ENCODE data around the gene MMAB.

MMAB gene

GRCh38 chr12:109601557-109601956 lies 28.3 kb upstream of the MMAB start:
- DNase-seq, result no peak

GRCh38 chr12:109600995-109601394 lies 27.7 kb upstream of the MMAB start:
- no peak for DNase-seq

GRCh38 chr12:109600481-109600880 lies 27.2 kb upstream of the MMAB start:
- no peak for DNase-seq

GRCh38 chr12:109599087-109599486 lies 25.8 kb upstream of the MMAB start:
- no peak for DNase-seq

GRCh38 chr12:109598428-109598854 lies 25.1 kb upstream of the MMAB start:
- no peak for DNase-seq

- peak; percentile 78 for DNase-seq
Measured at GRCh38 chr12:109597795-109598427, 24.6 kb upstream of the MMAB start.

GRCh38 chr12:109597414-109597794 lies 24.1 kb upstream of the MMAB start:
- no peak for DNase-seq

GRCh38 chr12:109596418-109597244 lies 23.3 kb upstream of the MMAB start:
- DNase-seq, result no peak

GRCh38 chr12:109595321-109595902 lies 22.1 kb upstream of the MMAB start:
- peak; percentile 67 for DNase-seq

- DNase-seq, result no peak
Measured at GRCh38 chr12:109594556-109595317, 21.4 kb upstream of the MMAB start.

- DNase-seq, result no peak
Measured at GRCh38 chr12:109592905-109593272, 19.6 kb upstream of the MMAB start.

GRCh38 chr12:109592195-109592904 lies 19.0 kb upstream of the MMAB start:
- no peak for DNase-seq

- no peak for DNase-seq
Measured at GRCh38 chr12:109591041-109591440, 17.7 kb upstream of the MMAB start.

- no peak for DNase-seq
Measured at GRCh38 chr12:109590566-109590965, 17.3 kb upstream of the MMAB start.

- no peak for DNase-seq
Measured at GRCh38 chr12:109589691-109590245, 16.5 kb upstream of the MMAB start.

GRCh38 chr12:109589240-109589590 lies 15.9 kb upstream of the MMAB start:
- no peak for DNase-seq

GRCh38 chr12:109588461-109589239 lies 15.3 kb upstream of the MMAB start:
- no peak for DNase-seq

- no peak for DNase-seq
Measured at GRCh38 chr12:109587921-109588320, 14.6 kb upstream of the MMAB start.

GRCh38 chr12:109586385-109587296 lies 13.3 kb upstream of the MMAB start:
- DNase-seq, result no peak

- no peak for DNase-seq
Measured at GRCh38 chr12:109583733-109584132, 10.4 kb upstream of the MMAB start.

- DNase-seq, result no peak
Measured at GRCh38 chr12:109582636-109583035, 9.3 kb upstream of the MMAB start.
